Stimulated activated naive CD8-positive, alpha-beta T cell treated with anti-CD3 and anti-CD28 coated beads, Interleukin-15, amount 100 ng/mL, for 72 hours (primary cell): ENCODE data around the gene ZCCHC14.
"Not testable (repeated sequence)": the region's sequence is repeated elsewhere in the genome, so short reads cannot be mapped to it uniquely, and the experiment has no call there.

Source experiments
- ATAC-seq: fragments of 150-1000 bp; cut with Tn5 transposase; 2 replicates; pipeline ENCODE4 v1.10.0; 2021; ENCODE audit warnings: mild to moderate bottlenecking, moderate library complexity
- DNase-seq, 2 donors: peaks; one replicate each; pipeline ENCODE4 v3.0.0; 2021 to 2022
- H3K27ac Mint-ChIP-seq, 2 donors: one replicate each; pipeline ENCODE4 v1.8.0; 2022; ENCODE audit warnings: mild to moderate bottlenecking in 2 of 2, mixed read lengths in 2 of 2, moderate library complexity in 2 of 2
- H3K27me3 Mint-ChIP-seq: one replicate; pipeline ENCODE4 v1.8.0; 2022; ENCODE audit warnings: mixed read lengths
- H3K4me1 Mint-ChIP-seq: one replicate; pipeline ENCODE4 v1.8.0; 2022; ENCODE audit warnings: mild to moderate bottlenecking, mixed read lengths
- H3K4me3 Mint-ChIP-seq, 2 donors: one replicate each; pipeline ENCODE4 v1.8.0; 2022; ENCODE audit warnings: mild to moderate bottlenecking in 2 of 2, mixed read lengths in 2 of 2, moderate library complexity in 1 of 2
- H3K9me3 Mint-ChIP-seq, 2 donors: one replicate each; pipeline ENCODE4 v1.8.0; 2022; ENCODE audit warnings: mixed read lengths in 2 of 2

ZCCHC14 gene

DNA sequence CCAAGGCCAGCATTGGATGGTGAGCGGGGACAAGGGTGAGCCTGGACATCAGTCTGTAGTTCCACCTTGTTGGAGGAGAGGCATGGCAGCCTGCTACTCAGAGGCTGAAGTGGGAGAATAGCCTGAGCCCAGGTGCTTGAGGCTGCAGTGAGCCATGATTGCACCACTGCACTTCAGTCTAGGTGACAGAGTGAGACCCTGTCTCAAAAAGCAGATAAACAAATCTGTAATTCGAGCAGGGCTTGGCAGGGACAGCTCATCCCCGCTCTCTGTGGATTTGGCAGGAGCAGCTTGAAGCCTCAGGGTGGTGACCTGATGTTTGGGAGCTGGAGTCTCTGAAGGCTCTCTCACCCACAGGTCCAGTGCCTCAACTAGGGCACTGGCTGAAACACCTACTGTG lies 38.6 kb upstream of the ZCCHC14 start:
- DNase-seq (no peak), ATAC-seq (no peak)
- Mint-ChIP-seq H3K4me3 (no peak overlapping the region), H3K9me3 (peaks cover 24 to 26% of the 10 kb centered on the region in 2 donors), H3K4me1 (no peaks in the 10 kb centered on the region), H3K27me3 (peaks cover 7% of the 10 kb centered on the region), H3K27ac (no peak overlapping the region)

DNA sequence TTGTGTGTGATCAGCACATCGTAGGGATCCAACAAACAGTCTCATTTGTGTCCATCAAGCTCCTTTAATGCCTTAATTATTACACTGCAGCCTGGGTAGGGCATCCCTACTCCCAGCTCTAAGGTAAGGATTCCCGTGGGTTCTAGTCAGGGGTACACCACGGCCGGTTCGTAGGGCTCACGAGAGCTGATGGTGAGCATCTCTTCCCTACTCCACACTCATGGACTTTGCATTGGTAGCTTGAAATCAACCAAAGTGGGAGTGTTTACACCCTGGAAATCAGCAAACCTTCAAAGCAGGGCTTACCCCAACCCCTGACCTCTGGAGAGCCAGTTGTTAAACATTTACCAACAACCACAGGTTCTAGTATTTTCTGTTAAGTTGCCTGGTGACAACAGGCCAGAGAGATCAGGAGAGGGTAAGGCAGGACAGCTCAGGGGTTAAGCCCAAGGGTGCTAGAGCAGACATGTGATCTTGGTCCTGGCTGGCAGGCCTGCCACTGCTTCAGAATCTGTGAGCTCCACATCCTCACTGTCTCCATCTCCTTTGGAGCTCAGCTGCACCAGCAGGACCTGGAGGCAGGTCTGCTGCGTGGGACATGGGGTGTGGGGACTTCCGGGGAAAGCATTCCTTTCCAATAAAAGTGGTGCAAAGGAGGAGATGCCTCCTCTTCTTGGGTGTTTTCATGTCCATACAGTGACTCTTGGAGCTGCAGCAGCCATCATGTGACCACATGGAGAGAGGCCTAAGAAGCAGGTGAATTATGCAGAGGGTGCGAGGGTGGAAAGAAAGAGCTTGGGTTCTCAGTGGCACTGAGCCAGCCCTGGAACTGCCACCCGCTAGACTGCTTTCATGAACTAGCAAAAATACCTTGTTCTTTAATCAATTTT lies 36.1 kb upstream of the ZCCHC14 start:
- H3K27ac Mint-ChIP-seq, result no peak overlapping the region

DNA sequence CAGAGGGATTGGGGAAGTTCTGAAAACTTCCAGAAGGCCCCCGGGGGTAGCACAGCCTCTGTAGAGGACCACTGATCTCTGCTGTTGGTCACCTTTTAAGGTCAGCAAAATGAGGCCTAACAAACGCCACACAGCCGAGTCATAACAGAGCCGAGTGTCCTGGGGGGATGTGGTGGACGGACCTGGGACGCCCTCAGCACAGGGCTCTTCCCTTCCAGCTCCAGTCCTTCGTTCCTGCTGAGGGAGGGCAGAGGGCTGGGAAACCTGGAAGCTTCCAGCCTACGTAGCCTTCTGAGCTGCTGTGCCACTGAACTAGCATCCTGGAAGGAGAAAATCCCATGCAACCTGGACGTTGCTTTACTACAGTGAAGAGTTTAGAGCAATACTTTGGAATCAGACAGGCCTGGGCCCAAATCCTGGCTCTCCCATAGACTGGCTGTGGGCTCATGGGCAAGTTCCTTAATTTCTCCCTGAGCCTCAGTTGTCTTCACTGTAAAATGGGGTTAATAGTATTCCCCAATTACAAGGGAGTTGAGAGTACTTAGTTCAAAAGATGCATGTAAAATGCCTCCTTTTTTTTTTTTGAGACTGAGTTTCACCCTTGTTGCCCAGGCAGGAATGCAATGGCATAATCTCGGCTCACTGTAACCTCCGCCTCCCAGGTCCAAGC lies 34.4 kb upstream of the ZCCHC14 start:
- no peak overlapping the region for H3K4me3 Mint-ChIP-seq
- H3K27ac Mint-ChIP-seq, result no peak overlapping the region
- DNase-seq (no peak), ATAC-seq (no peak)
- H3K9me3 Mint-ChIP-seq, result peaks cover 7 to 14% of the 10 kb centered on the region in 2 donors
- H3K27me3 Mint-ChIP-seq, result peaks cover 14% of the 10 kb centered on the region
- no peaks in the 10 kb centered on the region for H3K4me1 Mint-ChIP-seq

More for the DNA sequence above, 36.1 kb upstream of the ZCCHC14 start:
- H3K4me1 Mint-ChIP-seq, result no peaks in the 10 kb centered on the region
- H3K27me3 Mint-ChIP-seq, result peaks cover 14% of the 10 kb centered on the region
- DNase-seq (no peak), ATAC-seq (no peak)
- peaks cover 18 to 24% of the 10 kb centered on the region in 2 donors for H3K9me3 Mint-ChIP-seq
- no peak overlapping the region for H3K4me3 Mint-ChIP-seq

DNA sequence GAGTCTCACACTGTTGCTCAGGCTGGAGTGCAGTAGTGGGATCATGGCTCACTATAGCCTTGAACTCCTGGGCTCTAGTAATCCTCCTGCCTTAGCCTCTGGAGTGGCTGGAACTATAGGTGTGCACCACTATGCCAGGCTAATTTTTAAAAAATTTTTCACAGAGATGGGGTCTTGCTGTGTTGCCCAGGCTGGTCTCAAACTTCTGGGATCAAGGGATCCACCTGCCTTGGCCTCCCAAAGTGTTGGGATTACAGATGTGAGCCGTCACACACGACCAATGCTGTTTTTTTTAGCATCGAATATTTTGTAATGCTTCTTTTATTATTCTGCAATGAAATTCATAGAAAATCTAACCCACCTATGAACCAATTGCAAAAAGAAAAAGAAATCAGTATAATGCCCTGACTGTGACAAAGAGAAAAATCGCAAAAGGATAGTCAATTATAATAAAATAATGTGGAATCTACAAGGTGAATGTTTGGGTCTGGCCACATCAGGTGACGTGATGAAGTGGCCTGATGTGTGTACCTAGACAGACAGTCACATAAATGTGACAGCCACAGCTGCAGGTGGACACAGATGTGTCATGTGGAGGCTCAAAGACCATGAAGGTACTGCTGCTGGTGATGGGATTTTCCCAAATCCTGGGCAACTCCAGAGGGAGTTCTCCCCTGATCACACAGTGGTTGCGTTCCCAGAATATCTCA lies 33.6 kb upstream of the ZCCHC14 start:
- Mint-ChIP-seq H3K9me3 (peaks cover 7 to 14% of the 10 kb centered on the region in 2 donors), H3K4me1 (no peaks in the 10 kb centered on the region), H3K27me3 (peaks cover 14% of the 10 kb centered on the region), H3K27ac (no peak overlapping the region), H3K4me3 (no peak overlapping the region)
- no peak for ATAC-seq
- no peak for DNase-seq

DNA sequence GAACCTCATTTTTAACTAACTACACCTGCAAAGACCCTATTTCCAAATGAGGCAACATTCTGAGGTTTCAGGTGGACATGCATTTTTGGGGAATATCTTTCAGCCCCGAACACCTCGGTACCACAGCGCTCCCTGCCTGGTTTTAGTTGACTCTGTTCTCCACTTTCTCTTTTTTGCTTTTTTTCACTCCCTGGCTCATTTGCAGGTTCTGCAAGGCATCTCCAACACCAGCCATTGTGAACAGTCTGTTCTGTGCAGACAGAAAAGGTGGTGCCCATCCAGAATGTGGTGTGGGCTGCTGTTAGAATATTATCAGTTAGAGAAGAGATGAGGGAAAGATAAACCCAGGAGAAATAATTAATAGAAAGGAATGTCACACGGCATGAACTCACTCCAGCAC lies 32.5 kb upstream of the ZCCHC14 start:
- Mint-ChIP-seq H3K27ac (no peak overlapping the region), H3K9me3 (peaks cover 7 to 14% of the 10 kb centered on the region in 2 donors), H3K27me3 (peaks cover 20% of the 10 kb centered on the region), H3K4me1 (no peaks in the 10 kb centered on the region), H3K4me3 (no peak overlapping the region)
- ATAC-seq, result no peak
- no peak for DNase-seq

DNA sequence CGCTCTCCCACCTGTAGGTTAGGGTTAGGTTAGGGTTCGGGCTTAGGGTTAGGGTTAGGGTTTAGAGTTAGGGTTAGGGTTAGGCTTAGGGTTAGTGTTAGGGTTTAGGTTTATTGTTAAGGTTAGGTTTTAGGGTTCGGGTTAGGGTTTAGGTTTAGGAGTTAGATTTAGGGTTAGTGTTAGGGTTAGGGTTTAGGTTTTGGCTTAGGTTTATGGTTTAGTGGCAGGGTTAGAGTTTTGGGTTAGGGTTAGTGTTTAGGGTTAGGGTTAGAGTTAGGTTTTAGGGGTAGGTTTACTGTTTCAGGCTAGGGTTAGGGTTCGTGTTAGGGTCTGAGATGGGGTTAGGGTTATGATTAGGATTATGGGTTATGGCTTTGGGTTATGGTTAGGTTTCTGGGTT lies 31.6 kb upstream of the ZCCHC14 start:
- Mint-ChIP-seq H3K9me3 (peaks cover 4 to 5% of the 10 kb centered on the region in 2 donors), H3K27me3 (peaks cover 24% of the 10 kb centered on the region), H3K27ac (no peak overlapping the region), H3K4me1 (no peaks in the 10 kb centered on the region), H3K4me3 (no peak overlapping the region)
- no peak for ATAC-seq
- no peak for DNase-seq

DNA sequence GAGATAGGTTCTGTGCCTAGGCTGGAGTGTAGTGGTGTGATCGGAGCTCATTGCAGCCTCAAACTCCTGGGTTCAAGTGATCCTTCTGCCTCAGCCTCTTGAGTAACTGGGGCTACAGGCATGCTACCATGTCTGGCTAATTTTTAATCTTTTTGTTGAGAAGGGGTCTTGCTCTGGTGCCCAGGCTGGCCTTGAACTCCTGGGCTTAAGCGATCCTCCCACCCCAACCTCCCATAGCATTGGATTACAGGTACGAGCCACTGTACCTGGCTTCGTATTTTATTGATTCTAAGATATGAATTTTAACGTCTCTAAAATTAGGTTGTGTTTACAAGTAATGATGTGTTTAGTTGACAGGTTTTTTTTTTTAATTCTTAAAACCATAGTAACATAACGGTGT lies 30.8 kb upstream of the ZCCHC14 start:
- H3K4me3 Mint-ChIP-seq, H3K9me3 Mint-ChIP-seq: not testable (repeated sequence)

DNA sequence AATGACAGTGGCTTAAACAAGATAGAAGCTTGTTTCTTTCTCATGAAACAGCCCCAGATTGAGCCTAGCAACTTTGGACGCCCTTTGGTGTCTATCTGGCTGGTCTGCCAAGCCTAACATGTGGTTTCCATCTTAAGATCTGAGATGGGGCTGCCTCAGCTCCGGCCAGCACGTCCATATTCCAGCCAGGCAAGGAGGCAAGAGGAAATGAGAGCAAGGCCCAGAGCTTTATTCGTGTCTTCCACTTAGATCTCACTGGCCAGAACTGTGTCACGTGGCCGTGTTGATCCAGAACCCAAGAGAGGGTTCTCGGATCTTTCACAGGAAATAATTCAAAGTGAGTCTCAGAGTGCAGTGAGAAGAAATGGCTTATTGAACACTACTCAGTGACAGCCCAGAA lies 28.9 kb upstream of the ZCCHC14 start:
- H3K9me3 Mint-ChIP-seq, H3K27ac Mint-ChIP-seq, H3K4me1 Mint-ChIP-seq, DNase-seq, H3K4me3 Mint-ChIP-seq, ATAC-seq: not testable (repeated sequence)
- H3K27me3 Mint-ChIP-seq, result peaks cover 41% of the 10 kb centered on the region

More for the DNA sequence above, 30.8 kb upstream of the ZCCHC14 start:
- H3K4me1 Mint-ChIP-seq, H3K27ac Mint-ChIP-seq, DNase-seq, ATAC-seq: not testable (repeated sequence)
- peaks cover 32% of the 10 kb centered on the region for H3K27me3 Mint-ChIP-seq

DNA sequence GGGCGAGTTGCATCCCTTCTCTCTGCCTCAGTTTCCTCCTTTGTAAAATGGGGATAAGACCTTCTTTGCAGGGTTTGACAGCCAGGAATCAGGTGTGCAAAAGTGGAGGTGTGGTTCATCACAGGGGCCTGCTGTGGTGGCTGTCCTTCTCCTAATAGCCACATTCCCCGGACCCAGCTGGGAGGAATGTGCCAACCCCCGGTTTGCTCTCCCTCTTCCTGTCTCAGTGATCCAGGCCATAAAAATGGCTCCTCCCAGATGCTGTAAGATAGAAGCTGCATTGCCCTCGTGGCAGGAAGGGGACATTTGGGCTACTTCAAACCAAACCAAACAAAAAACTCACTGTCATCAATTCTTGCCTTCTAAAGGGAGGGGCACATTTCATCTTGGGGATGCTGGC lies 26.3 kb upstream of the ZCCHC14 start:
- H3K4me3 Mint-ChIP-seq, ATAC-seq, DNase-seq, H3K27ac Mint-ChIP-seq, H3K9me3 Mint-ChIP-seq, H3K4me1 Mint-ChIP-seq: not testable (repeated sequence)
- H3K27me3 Mint-ChIP-seq, result peaks cover 38% of the 10 kb centered on the region

DNA sequence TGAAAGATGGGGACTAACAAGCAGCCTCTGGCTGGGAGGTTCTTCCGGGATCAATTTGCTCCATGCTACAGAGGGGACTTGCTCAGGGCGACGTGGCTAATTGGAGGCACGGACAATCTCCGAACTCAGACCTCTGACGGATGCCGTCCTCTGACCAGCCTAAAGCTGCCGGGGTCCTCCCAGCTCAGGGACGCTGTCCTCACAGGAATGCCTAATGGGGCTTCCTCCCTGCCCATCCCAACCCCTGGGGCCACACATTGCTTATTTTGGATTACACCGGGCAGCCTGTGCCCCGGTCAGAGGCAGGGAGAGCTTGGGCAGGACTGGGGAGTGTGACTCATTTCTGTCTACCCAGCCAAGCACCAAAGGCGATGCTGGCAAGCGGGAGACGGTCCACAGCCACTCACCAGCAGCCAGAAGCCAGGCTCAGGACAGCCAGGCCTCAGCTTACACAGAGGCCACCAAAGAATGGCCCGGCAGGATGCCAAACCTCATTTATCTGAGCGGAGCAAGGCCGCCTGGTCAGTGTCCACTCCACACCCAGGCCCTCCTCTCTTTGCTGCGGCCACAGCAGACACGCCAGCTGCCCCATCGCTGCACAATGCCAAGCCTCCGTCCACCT lies 25.7 kb upstream of the ZCCHC14 start:
- H3K4me3 Mint-ChIP-seq, DNase-seq, H3K4me1 Mint-ChIP-seq, ATAC-seq, H3K9me3 Mint-ChIP-seq, H3K27ac Mint-ChIP-seq: not testable (repeated sequence)
- H3K27me3 Mint-ChIP-seq, result peaks cover 38% of the 10 kb centered on the region

DNA sequence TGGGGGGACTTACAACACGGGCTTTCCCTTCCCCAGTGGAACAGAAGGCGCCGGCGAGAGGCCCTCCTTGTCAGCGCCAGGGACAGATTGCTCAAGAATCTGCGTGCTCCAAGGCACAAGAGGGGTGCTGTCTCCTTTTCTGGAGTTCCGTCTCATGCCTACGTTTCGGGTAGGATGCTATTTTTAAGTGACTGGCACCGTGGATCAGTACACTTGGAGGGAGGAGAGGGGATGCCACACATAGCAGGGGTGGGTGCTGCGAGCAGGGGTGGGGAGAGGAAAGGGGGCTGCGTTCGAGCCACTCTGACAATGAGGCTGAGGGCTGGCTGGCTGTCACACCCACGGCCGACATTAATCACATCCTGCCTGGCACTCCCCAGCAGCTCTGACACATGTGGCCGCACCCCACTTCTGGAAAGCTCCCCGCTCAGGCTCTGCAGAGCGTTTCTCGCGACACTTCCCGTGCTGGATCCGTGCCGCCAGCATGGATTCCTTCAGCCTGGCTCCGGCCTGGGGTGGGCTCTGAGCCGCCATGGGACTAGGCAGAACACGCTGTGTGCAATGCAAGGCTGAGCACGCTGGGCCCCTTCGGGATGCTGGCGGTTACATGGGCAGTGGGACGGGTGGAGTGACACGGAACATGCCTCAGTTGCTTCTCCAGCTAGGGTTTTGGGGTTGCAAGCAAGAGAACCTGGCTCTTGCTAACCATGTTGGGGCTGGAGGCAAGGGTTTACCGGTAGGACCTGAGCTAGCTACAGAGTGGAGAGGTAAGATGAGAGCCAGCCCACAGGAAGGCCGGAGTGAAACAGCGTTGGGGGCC lies 25.0 kb upstream of the ZCCHC14 start:
- not testable (repeated sequence) for DNase-seq, H3K4me1 Mint-ChIP-seq, H3K9me3 Mint-ChIP-seq, H3K27ac Mint-ChIP-seq, H3K4me3 Mint-ChIP-seq
- ATAC-seq, result peak; percentile 58
- H3K27me3 Mint-ChIP-seq, result peaks cover 38% of the 10 kb centered on the region

DNA sequence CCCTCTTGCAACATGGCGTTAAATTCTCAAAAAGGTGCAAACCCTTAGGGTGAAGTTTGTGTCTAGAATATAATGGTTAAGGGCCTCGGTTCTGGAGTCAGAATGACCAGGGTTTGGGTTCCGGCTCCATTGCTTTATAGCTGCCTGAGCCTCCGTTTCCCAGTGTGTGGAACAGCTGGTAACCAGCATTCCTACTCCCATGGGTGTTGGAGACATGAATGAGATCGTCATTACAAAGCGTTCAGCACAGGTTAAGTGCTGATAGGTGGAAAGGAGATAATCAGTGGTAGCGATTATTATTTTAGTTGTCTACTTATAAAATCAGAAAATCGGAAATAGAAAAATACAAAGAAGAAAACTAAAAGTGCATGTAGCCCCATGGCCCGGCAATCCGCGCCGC lies 23.5 kb upstream of the ZCCHC14 start:
- DNase-seq (no peak), ATAC-seq (no peak)
- no peak overlapping the region for H3K27ac Mint-ChIP-seq
- no peaks in the 10 kb centered on the region for H3K4me1 Mint-ChIP-seq
- peaks cover 38% of the 10 kb centered on the region for H3K27me3 Mint-ChIP-seq
- H3K4me3 Mint-ChIP-seq, result no peak overlapping the region
- no peaks in the 10 kb centered on the region for H3K9me3 Mint-ChIP-seq

DNA sequence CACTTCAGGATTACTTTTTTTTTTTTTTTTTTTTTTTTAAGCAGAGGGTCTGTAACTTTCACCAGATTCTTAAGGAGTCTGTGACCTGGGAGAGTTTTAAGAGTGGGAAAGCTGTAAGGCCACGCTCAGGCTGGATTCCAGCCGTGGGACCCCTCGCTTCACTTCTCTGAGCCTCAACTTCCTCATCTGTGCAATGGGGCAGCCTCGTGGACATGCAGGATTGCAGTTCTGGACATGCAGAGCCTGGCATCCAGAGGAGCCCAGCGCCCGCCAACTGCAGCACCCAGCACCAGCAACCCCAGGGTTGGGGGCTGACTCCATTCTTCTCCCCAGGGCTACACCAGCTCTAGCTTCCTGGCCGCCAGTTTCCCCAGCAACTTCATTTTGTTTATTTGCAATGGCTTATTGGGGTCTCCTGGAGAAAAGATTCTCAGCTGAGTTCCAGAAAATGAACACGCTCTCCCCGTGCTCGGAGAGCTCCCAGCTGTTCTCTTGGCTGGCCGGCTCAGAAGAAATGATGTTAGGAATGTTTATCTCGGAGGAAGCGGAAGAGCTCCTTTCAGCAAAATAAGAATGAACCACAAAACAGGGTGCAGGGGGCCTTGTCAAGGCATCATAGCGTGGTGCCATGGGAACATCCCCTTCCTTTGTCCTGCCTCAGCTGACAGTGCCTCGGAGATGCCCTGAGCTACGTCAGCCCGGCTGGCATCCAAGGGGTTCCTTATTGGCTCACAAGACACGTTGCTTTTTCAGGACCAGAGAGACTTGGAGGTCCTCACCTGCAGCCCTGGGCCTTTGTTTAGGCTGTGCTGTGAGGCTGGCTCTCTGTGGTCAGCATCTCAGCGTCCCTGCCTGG lies 22.9 kb upstream of the ZCCHC14 start:
- Mint-ChIP-seq H3K4me1 (no peaks in the 10 kb centered on the region), H3K9me3 (no peaks in the 10 kb centered on the region), H3K4me3 (no peak overlapping the region), H3K27me3 (peaks cover 35% of the 10 kb centered on the region), H3K27ac (no peak overlapping the region)
- ATAC-seq (no peak), DNase-seq (no peak)

DNA sequence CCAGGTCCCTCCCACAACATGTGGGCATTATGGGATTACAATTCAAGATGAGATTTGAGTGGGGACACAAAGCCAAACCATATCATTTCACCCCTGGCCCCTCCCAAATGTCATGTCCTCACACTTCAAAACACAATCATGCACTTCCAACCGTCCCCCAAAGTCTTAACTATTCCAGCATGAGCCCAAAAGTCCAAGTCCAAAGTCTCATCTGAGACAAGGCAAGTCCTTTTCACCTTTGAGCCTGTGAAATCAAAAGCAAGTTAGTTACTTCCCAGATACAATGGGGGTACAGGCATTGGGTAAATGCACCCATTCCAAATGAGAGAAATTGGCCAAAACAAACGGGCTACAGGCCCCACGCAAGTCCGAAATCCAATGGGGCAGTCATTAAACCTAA lies 17.0 kb upstream of the ZCCHC14 start:
- peaks cover 34% of the 10 kb centered on the region for H3K27me3 Mint-ChIP-seq
- H3K27ac Mint-ChIP-seq, ATAC-seq, H3K4me3 Mint-ChIP-seq, DNase-seq, H3K9me3 Mint-ChIP-seq: not testable (repeated sequence)
- H3K4me1 Mint-ChIP-seq, result peaks cover 11% of the 10 kb centered on the region
